GM19395 (cell line): ENCODE data around the gene ENGASE.

Experiments
- ATAC-seq: cut with Tn5 transposase; IDR thresholded peaks from one replicate; pipeline ENCODE4 v1.9.1; 2021; ENCODE audit warnings: mild to moderate bottlenecking, moderate library complexity; ENCODE audit not compliant: unreplicated experiment

Gene ENGASE

DNA sequence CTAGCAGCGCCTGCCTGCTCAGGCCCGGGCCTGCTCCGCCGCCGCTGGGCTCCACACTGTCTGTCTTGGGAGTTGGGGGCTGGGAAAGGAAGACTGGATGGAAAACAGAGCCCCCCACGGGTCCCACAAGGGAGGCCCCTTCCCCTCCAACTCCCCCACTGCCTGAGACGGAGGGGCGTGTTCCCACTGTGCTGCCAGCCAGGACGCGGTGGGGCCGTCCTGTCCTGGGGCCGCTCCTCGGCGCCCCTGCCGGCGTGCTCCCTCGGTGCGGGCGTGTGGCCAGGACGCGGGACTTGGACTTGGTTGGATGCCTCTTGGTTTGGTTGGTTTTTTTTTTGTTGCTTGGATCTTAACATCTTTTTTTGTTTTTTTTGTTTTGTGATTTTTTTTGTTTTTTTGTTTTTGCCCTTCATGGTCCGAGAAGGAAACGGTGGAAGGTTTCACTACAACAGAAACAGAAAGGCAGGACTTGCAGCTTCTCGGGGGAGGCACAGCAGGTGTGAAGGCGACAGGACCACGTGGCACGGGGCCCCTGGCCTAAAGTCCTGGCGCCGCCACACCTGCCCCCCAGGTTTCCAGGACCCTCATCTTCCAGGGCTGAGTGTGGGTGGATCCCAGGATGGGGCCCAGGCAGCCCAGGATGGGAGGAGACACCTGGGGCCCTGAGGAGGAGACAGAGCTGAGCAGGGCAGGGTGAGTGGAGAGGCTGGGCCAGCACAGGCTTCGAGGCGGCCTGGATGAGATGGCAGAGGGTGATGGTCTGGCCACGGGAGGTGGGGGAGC is 16.0 kb downstream of the ENGASE start:
- no peak for ATAC-seq

DNA sequence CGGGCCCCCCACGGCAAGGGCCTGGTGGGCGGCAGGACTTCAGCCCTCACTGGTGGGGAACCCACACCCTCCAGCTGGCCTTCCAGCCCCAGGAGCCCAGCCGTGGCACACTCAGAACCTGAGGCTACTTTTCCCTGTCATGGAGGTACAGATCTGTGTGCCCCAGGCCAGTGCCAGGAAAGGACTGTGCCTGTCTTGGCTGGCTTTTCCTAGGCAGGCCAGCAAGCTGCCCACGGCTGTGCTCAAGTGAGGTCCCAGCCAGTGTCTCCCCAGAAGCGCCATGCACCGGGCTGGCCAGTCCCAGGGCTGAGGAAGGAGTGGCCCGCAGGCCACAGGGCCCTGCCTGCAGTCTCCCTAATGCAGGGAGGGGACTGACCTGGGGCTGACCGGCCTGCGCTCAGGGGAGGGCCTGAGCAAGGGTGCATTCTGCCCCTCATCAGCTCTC is 16.6 kb downstream of the ENGASE start:
- no peak for ATAC-seq

DNA sequence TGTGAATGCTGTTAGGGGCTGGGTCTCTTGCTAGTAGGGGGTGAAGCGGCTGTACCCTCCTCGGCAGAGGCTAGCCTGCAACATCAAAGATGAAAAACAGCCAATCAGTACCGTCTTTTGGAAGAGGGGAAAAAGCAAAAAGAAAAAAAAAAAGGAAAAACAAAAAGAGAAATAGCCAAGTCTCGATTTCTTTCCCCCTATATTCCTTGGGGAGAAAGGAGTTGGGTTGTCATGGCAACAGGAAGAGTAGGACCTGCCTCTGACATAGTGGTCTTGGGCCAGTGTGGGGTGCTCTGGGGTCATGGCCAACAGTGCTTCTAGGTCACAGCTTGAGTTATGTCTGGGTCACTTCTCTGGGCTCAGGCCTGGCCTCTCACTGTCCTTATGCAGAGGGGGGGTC is 17.9 kb downstream of the ENGASE start:
- no peak for ATAC-seq

DNA sequence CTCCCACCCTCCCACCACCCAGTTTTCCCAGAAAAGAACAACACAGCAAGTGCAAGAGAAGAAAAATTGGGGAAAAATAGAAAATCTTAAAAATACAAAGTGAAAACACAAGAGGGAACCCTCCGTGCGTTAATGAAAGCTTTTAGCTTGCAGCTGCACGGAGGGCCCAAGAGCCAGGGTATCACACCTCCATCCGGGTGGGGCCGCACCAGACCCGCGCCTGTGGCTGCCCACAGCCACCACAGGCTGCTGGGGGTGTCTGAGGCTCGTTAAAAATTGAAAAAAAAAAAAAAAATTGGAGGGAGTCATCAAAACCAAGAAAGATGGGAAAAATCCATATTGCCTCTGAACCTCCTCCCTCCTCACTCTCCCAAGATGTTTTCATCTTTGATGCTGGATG is 18.6 kb downstream of the ENGASE start:
- ATAC-seq: no peak

DNA sequence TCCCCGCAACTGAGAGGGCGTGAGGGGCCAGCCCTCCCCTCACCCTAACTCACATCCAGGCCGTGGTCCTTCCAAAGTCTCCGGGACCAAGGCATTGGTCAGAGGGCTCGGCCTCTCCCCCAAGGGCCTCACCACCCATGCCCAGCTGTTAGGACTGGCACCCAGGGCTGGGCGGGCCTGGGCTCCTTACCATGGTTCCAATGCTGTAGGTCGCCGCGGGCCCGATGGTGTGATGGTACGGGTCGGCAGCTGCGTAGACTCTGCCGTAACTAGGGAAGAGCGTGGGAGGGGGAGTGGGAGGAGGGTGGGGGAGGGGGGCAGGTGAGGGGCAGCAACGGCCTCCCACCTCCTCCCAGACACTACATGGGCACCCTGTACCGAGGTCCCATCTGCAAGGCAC is 19.6 kb downstream of the ENGASE start:
- ATAC-seq: no peak

DNA sequence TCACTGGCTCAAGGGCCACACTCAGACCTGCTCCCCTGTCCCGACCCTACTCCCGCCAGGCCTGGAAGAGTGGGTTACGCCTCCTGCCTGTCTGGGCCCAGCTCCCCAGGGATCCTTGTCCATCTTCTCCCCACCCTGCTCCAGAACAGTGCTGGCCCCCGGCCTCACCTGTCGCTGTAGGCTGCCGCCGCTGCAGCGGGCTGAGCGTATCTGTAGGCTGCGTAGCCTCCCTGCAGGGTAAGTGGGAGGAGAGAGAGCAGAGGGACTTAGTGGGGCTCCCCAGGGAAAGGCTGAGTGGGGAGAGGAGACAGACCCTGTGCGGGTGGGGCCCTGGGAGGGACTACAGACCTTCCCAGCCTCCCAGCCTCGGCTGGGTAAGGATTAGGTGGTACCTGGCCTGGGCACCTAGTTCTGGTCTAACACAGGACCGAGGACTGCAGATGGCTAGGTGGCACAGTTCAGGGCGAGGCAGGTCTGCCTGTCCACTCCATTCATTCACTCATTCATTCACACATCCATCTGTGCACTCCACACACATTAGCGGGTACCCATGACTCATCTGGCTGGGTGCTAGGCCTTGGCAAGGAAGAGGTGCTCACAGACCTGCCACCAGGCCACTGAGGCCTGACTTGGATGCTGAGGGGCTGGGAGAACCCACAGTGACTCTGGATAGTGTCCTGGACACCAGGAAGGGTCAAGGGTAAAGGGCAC is 20.9 kb downstream of the ENGASE start:
- no peak for ATAC-seq

DNA sequence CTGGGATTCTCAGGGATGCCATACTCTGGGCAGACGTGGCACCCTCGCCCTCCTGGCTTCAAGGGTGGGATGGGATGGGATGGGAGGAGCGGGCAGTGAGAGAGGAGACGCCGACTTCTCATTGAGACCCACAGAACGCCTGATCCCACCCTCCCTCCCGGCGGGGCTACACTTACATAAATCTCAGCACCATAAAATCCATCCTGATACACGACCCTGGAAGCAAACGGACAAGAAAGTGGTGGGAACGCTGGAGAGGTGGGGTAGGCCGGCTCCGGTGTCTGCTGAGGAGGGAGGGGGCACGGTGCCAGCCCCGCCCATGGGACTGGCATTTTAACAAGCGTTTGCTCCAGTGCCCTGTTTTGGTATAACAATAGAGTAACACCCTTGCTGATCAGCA is 21.9 kb downstream of the ENGASE start:
- no peak for ATAC-seq

DNA sequence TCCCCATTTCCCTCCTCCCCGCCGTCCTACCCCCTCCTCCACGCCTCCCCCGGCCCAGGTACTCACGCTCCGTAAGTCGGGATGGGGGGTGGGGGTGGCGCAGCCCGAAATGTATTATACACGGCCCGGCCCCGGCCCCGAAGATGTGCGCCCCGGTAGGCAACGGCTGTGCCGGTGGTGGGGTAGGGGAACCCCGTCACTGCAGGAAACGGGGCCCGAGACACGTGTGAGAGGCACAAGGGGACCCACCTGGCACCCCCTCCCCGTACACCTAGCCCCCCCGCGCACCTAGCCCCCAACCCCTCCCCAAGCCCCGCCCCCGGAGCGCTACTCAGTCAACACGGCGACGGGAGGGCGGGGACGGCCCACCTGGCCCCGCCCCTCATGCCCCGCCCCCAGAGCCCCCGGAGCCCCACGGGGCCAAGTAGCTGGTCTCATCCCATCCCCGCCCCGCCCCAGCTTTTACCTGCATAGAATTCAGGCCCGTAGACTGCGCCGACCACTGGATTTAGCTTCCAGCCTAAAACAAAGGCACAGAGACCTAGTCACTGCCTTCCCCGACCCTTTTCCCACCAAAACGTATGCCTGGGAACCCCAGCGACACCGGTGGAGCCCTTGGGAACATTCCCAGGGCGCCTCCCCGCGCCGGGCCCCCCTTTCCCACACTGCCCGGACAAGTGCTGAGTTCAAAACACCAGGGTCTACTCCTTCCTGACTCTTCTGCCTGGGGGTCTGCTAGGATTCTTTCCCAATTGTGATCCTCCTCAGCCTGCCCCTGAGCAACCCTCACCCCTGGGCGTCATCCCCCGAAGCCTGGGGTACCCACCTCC is 22.8 kb downstream of the ENGASE start:
- ATAC-seq: no peak

DNA sequence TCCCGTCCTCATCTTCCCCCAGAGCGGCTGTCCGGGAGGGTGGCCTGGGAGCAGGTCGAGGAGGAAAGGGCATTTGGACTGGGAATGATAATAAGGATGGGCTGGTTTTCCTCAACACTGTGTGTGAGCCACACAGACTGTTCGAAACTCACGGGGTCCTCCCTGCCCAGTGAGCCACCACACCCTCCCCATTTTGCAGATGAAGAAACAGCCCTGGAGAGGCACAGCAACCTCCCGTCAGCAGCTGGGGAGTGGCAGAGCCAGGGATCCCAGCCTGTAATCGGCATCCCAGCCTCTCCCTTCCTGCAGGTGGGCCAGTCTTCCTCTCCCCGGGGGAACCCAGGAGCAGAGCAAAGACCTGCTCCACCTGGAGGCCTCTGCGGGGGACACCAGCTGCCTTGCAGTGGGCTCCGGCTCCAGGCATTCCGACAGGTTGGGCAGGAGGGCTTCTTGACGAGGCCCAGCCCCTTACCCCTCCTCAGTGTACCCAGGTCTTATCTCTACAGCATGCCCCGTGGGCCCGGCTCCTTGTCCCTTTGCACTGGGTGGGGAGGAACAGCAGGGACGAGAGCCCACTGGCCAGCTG is 23.8 kb downstream of the ENGASE start:
- ATAC-seq: no peak

DNA sequence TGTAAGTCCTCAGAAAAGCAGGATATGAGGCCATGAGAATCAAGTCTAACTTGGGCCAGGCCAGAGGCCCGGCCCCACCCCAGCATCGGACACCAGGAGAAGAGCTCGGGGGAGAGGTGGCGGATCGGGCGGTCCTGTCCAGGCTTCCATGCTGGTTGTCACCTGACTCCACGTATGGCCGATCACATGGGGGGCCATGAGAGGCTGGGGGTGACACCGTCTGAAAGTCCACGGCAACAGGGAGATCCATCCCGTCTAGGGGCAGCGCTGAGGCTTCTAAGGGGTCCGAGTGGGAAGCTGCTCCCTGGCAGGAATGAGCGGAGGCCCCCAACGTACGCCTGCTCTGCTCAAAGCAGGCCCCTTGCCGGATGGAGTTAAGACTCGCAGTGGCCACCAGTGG is 25.8 kb downstream of the ENGASE start:
- no peak for ATAC-seq

DNA sequence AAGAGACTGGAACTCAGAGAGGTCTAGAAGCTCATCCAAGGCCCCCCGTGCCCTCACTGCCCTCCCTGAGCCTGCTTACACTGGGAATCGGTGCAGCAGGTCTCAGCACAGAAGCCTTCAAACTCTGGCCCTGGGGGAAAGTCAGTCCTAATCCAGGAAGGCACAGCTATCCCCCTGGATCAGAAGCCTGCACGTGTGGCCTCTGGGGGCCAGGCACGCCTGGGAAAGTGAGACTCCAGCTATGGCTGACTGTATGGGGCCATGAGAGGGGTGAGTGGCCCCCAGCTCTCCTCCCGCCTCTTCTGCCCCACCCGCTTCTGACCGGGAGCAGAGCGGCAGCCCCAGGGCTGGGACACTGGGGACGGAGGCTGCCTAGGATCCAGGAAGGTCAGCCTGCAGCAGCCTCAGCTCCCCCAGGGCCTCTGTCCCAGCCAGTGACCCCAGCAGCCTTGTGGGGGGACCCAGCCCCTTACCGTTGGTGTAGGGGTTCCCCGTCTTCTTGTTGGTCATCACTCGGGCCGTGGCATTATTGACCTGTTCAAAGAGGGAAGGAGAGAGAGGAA is 26.6 kb downstream of the ENGASE start:
- ATAC-seq: no peak

DNA sequence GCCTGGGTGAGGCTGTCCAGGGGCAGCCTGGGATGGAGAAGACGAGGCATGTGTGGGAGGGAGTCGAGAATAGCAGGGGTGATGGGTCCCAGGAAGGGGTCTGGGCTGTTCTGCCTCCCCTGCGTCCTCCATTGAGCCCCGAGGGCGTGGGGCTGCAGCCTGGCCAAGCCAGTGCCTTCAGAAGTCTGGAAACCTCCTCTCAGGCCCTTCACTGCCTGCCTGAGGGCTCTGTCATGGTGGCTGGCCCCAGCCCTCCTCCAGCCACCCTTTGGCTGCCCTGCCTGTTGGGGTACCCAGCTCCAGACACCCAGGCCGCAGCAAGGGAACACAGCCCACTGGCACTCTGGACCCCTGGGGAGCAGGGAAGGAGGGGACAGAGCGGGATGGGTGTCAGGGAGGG is 27.6 kb downstream of the ENGASE start:
- ATAC-seq: no peak

DNA sequence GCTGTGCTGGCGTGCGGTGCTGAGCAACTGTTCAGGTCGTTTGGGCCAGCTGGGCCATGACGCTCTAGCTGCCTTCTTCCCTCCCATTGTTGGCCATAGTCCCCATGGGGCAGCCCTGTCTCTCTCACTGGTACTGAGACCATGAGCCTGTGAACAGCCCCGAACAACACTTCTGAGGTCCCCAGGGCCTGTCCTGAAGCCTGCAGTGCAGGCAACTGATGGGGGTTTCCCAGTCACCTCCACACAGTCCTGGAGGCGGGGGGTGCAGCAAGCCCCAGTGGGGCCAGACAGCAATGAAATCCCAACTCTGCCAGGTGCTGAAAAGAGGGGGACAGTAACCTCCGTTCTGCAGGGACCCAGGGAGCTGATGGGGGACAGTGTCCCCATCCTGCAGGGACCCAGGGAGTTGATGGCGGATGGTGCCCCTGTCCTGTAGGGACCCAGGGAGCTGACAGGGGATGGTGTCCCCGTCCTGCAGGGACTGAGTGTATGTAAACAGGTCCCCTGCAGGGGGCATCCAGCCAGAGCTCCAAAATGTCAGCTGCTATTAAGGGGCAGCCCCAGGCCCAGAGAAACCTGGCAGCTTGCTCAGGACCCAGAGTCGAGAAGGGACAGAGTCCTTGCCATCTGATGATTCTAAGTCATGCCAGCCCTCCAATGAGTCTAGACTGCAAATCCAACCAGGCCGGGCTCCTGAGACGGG is 30.4 kb downstream of the ENGASE start:
- ATAC-seq: no peak

DNA sequence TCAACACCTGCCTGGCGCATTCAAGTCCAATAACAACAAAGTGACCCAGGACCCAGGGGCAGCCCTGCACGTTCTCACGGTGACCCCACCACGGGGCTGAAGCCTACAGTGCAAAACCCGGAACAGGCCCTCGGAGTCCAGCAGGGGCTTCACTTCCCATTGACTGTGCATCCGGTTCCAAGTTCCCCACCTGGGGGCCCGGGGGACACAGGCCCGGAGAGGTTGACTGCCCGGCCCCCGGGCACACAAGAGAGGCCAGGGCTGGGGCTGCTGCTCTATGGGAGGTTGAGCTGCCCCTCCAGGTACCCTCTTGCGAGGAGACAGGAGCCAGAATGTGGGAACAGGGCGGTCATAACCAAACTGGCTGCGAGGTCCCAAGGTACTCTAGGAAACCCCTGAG is 31.3 kb downstream of the ENGASE start:
- no peak for ATAC-seq

DNA sequence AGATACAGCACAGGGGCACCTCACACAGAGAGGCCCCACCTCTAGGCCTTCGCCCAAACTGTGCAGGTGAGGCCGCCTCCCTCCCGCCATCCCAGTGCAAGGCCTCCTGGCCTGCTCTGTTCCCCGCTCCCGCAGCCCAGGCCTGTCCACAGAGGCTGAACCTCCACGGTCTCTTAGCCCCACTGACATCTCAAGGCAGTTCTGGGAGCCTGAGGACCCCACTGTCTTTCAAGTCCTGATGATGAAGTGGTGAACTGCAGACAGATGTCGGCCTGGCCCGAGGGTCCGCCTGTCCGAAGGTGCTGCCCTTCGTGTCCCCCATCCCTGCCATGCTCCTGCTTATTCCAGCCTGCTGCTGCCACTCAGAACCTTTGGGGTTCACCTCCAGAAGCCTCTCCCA is 32.3 kb downstream of the ENGASE start:
- no peak for ATAC-seq

DNA sequence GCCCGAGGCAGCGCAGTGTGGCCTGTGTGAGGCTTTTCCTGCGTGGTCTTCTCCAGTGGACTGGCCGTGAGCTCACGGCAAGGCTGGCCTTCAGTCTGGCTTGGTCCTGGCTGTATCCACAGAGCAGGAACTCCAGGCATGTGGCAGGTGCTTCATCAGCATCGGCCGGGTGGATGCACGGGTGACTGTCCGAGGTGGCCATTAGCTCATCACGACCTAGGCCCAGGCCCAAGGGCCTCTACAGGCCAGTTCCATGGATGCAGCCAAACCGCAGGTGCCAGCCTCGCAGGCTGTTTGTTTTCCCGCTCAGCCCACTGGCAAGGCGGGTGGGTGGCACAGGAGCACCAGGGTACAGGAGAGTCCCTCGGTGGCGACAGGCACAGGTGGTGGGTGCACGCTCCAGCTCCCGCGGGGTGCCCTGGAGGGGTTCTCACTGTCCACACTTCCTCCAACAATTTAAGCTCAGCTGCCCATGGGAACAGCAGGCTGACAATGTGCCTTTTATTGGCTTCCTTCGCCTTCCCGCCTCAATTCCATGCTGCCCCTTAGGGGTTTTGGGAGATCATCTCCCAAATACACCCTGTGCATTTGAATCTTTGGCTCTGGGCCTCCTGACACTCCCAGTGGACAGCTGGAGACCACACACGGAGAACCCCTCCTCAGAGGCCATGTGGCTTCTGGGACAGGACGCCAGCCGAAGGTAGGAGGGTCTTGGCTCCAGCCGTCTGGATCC is 33.0 kb downstream of the ENGASE start:
- ATAC-seq: no peak

DNA sequence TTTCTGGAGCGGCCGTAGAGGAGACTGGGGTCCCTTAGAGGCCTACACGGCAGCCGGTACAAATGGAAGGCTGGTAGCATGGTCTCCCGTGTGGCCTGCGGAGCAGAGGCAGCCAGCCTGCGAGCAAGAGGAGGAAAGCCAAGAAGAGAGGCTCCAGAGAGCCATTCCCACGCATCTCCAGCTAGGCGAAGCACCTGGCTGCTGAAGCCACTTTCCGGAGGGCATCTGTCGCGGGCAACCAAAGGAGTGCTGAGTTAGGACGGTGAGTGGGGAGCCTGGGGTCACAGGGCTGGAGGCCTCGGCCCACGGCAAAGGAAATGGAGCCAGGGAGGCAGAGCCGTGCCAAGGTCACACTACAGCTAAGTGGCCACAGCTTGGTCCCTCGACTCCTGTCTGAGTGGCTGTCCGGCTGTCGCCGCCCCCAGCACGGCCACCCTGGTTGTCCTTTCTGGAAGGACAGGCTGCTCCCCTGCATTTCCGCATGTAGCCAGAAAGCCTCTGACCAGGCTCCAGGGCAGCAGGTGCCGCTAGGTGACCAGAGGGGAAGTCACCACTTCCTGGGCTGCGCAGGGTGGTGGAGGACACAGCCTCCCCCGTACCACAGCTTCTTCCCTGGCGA is 33.7 kb downstream of the ENGASE start:
- no peak for ATAC-seq

DNA sequence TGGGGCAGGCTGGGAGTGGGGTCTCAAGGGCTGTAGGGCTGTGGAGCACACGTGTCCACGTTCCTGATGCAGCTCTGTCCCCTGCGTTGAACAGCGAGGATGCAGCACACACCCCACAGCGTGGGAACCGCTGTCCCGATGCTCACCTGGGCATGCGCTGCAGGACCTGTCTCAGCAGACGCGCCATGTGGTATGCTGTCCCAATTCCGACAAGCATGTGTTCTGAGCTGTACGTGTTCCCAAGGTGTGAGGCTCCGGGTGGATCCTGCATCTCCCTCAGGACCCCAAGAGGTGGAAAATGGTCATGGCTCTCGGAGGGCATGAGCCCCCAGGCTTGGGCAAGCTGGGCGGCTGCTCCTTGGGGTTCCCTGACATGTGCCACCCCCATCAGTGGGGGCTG is 34.2 kb downstream of the ENGASE start:
- no peak for ATAC-seq

DNA sequence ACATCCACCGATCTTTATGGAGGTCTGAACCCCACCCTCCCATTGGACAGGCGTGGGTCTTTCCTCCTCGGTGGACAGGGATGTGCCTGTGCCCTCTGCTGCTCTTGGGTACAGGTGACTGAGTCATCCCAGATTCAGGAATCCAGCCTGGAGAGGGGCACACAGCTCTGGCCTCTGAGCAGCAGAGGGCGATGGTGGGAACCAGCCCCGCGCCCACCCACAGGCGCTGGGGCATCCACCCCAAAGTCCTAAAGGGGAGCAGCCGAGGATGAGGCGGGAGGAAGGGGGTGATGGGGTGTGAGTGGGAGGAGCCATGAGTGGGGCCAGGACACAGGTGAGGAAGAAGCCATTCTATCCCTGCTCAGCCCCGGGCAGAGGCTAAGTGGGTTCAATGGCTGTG is 35.0 kb downstream of the ENGASE start:
- no peak for ATAC-seq
